Lower leg skin (tissue), 3 donors: ENCODE results near the gene ADAM30.

Source experiments
- CTCF ChIP-seq, 3 donors: fragments of 450-650 bp; IDR thresholded peaks; one replicate each; pipeline ENCODE4 v1.5.1; 2016; ENCODE audit warnings: antibody characterized with exemption in 3 of 3, mild to moderate bottlenecking in 3 of 3, moderate library complexity in 2 of 3
- POLR2A ChIP-seq, 2 donors: fragments of 450-650 bp; IDR thresholded peaks; one replicate each; pipeline ENCODE4 v1.6.1; 2016 to 2017; ENCODE audit warnings: antibody characterized with exemption in 2 of 2, mild to moderate bottlenecking in 1 of 2, moderate library complexity in 1 of 2

DNA sequence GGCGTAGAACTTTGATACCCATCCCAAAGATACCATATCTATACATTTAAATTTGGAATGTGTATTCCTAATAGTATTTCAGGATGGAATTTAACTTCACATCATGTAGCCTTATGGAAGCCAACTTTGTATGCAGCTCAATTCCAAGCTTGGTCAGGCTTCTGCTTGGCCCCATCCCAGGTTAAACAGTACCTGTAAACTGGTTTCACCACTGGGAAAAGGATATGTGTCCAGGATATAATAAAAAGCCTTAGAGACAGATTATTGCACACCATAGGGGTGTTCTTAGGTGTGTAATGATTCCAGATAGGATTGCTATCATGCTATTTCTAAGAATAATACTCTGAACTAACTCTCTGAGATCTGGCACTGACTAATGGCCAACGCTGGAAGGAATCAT is 28.1 kb downstream of the ADAM30 start:
- TF ChIP-seq CTCF (IDR thresholded peaks at IDR 0.05) (no peak), POLR2A (IDR thresholded peaks at IDR 0.05) (no peak)
